PC-9 (cell line): ENCODE data around the gene LGALS9B.
"Not testable (repeated sequence)": the region's sequence is repeated elsewhere in the genome, so short reads cannot be mapped to it uniquely, and the experiment has no call there.

Experiments used
- CTCF ChIP-seq: fragments of 200-600 bp; sonication (generic); conservative IDR thresholded peaks from 2 replicates; pipeline ENCODE4 v1.6.1; 2017; ENCODE audit warnings: mixed run types, antibody characterized with exemption, mild to moderate bottlenecking, moderate library complexity
- EZH2 ChIP-seq: fragments of 200-600 bp; sonication (generic); IDR thresholded peaks from 2 replicates; pipeline ENCODE4 v1.8.0; 2017; ENCODE audit warnings: antibody characterized with exemption, low read depth

- not testable (repeated sequence) for TF ChIP-seq CTCF, EZH2
Observed at GRCh38 chr17:20422826-20423225, 44.5 kb downstream of the LGALS9B start.
